ENCODE measurements around the gene MST1.
A peak's percentile ranks its signal among the peaks of the same experiment; 100 is the strongest.

The MST1 gene

GRCh38 chr3:49689046-49689907 is at the start of gene MST1, which contains the start of gene RNF123:
MST1 (minus strand) TSS chr3:49689474; CDS start chr3:49688691, 783 bp downstream.
RNF123 (plus strand) TSS chr3:49689557; CDS start chr3:49691166, 1,609 bp downstream.
- TF ChIP-seq CTCF (conservative IDR thresholded peaks at IDR 0.05; ENCODE audit: low read length): peak; percentile 44
- DNase-seq (ENCODE audit: low read depth): peak; percentile 87
- peak within 1 kb of the TSS; percentile 93 for H3K4me3 ChIP-seq (ENCODE audit: low read length)

GRCh38 chr3:49738067-49738713 is 48.9 kb upstream of the MST1 start:
- no peak for TF ChIP-seq CTCF (conservative IDR thresholded peaks at IDR 0.05; ENCODE audit: low read length)
- no peak overlapping the region for H3K4me3 ChIP-seq (ENCODE audit: low read length)
- DNase-seq (ENCODE audit: low read depth): no peak

GRCh38 chr3:49734752-49735151 is 45.5 kb upstream of the MST1 start:
- H3K4me3 ChIP-seq (ENCODE audit: low read length): no peak overlapping the region
- no peak for TF ChIP-seq CTCF (conservative IDR thresholded peaks at IDR 0.05; ENCODE audit: low read length)
- no peak for DNase-seq (ENCODE audit: low read depth)

GRCh38 chr3:49733551-49733950 is 44.3 kb upstream of the MST1 start:
- H3K4me3 ChIP-seq (ENCODE audit: low read length): no peak overlapping the region
- DNase-seq (ENCODE audit: low read depth): peak; percentile 25
- no peak for TF ChIP-seq CTCF (conservative IDR thresholded peaks at IDR 0.05; ENCODE audit: low read length)

- no peak for TF ChIP-seq CTCF (conservative IDR thresholded peaks at IDR 0.05; ENCODE audit: low read length)
- no peak for DNase-seq (ENCODE audit: low read depth)
- H3K4me3 ChIP-seq (ENCODE audit: low read length): no peak overlapping the region
Observed at GRCh38 chr3:49732597-49732996, 43.3 kb upstream of the MST1 start.

- no peak for DNase-seq (ENCODE audit: low read depth)
- no peak overlapping the region for H3K4me3 ChIP-seq (ENCODE audit: low read length)
- no peak for TF ChIP-seq CTCF (conservative IDR thresholded peaks at IDR 0.05; ENCODE audit: low read length)
Observed at GRCh38 chr3:49729966-49730609, 40.8 kb upstream of the MST1 start.

Measured in AG10803 (cell line).